PC-3 (cell line): ENCODE measurements around the gene TNP2. TPM values are rescaled to one million over a fixed set of nuclear protein-coding genes. Genes with fewer than 3 reads are reported as not detected.

Source experiments
- ATAC-seq: fragments of 200-7000 bp; cut with Tn5 transposase; 2 replicates; pipeline ENCODE4 v1.9.1; 2020; ENCODE audit warnings: mild to moderate bottlenecking, moderate library complexity
- BruUV-seq: library from RNA; stranded (reverse); fragments of 400-500 nt; replicated peaks from 2 replicates; lab custom pipeline; 2021; lab: Mats Ljungman, UMichigan
- CTCF ChIA-PET: fragments of 300-600 bp; sonication (Branson Sonifier 250); formaldehyde crosslinking; loops from one replicate; lab custom pipeline; 2022; ENCODE audit warnings: antibody characterized with exemption; lab: Charles Lee
- POLR2A ChIA-PET: fragments of 300-600 bp; sonication (Branson Sonifier 250); formaldehyde crosslinking; loops from one replicate; lab custom pipeline; 2022; ENCODE audit warnings: antibody characterized with exemption; ENCODE audit not compliant: unreplicated experiment; lab: Charles Lee
- DNase-seq: peaks from one replicate; pipeline ENCODE4 v3.0.0-alpha.2; 2015
- H2AFZ ChIP-seq: fragments of 300-600 bp; sonication (generic); 2 replicates; pipeline ENCODE4 v1.6.0; 2016; ENCODE audit warnings: antibody characterized with exemption, low read length
- H3F3A ChIP-seq: fragments of 300-600 bp; sonication (generic); one replicate; pipeline ENCODE4 v1.6.0; 2017; ENCODE audit warnings: antibody characterized with exemption, low read length, control low read depth, mild to moderate bottlenecking; ENCODE audit not compliant: unreplicated experiment
- H3K27ac ChIP-seq: fragments of 300-600 bp; sonication (generic); 2 replicates; pipeline ENCODE4 v1.5.1; 2016; ENCODE audit warnings: mild to moderate bottlenecking, low read length
- H3K27me3 ChIP-seq: fragments of 300-600 bp; sonication (generic); 2 replicates; pipeline ENCODE4 v1.6.1; 2016; ENCODE audit warnings: low read length, mixed read lengths
- H3K36me3 ChIP-seq: fragments of 300-600 bp; sonication (generic); 2 replicates; pipeline ENCODE4 v1.6.1; 2016; ENCODE audit warnings: low read depth, mixed run types, low read length, mixed read lengths
- H3K4me1 ChIP-seq: fragments of 300-600 bp; sonication (generic); 2 replicates; pipeline ENCODE4 v1.5.1; 2016; ENCODE audit warnings: low read length; ENCODE audit not compliant: insufficient read depth
- H3K4me2 ChIP-seq: fragments of 300-600 bp; sonication (generic); 2 replicates; pipeline ENCODE4 v1.6.0; 2016; ENCODE audit warnings: low read length
- H3K4me3 ChIP-seq: fragments of 300-600 bp; sonication (generic); 2 replicates; pipeline ENCODE4 v1.5.1; 2016; ENCODE audit warnings: mild to moderate bottlenecking, low read length, mixed read lengths
- H3K79me2 ChIP-seq: fragments of 300-600 bp; sonication (generic); 2 replicates; pipeline ENCODE4 v1.6.1; 2017; ENCODE audit warnings: low read length, mixed read lengths
- H3K9ac ChIP-seq: fragments of 300-600 bp; sonication (generic); 2 replicates; pipeline ENCODE4 v1.6.0; 2016; ENCODE audit warnings: mild to moderate bottlenecking, low read length
- H3K9me2 ChIP-seq: fragments of 300-600 bp; sonication (generic); replicated peaks from 2 replicates; pipeline ENCODE4 v1.6.1; 2016; ENCODE audit warnings: mixed run types, low read length, mixed read lengths
- H3K9me3 ChIP-seq: fragments of 300-600 bp; sonication (generic); 2 replicates; pipeline ENCODE4 v1.6.1; 2016; ENCODE audit warnings: low read length, mixed read lengths
- H4K20me1 ChIP-seq: fragments of 300-600 bp; sonication (generic); 2 replicates; pipeline ENCODE4 v1.6.1; 2016; ENCODE audit warnings: low read length, mixed read lengths
- EZH2 ChIP-seq: fragments of 300-600 bp; sonication (generic); IDR thresholded peaks from one replicate; pipeline ENCODE4 v1.6.1; 2017; ENCODE audit warnings: antibody characterized with exemption, mild to moderate bottlenecking, low read length; ENCODE audit not compliant: unreplicated experiment
- EZH2phosphoT487 ChIP-seq: fragments of 300-600 bp; sonication (generic); IDR thresholded peaks from 2 replicates; pipeline ENCODE4 v1.6.1; 2018; ENCODE audit warnings: mild to moderate bottlenecking, antibody characterized with exemption, low read length, borderline replicate concordance
- intact Hi-C: fragments of 100-400 bp; cut with micrococcal nuclease; formaldehyde crosslinking; loops from 2 replicates; pipeline ENCODE4 v1.9.0; 2023
- total RNA-seq: library from RNA; depleted of rRNA; stranded (reverse); fragments of >200 nt; gene quantifications from 2 replicates; pipeline ENCODE4 v1.2.3, GENCODE V29; 2014
- TF ChIP-seq, protein P1 (sequence below): fragments of 300-600 bp; sonication (generic); conservative IDR thresholded peaks from 2 replicates; pipeline ENCODE4 v1.5.1; 2017; ENCODE audit warnings: antibody characterized with exemption, low read depth, mild to moderate bottlenecking, low read length

TNP2 gene
- total RNA-seq, 1 experiment from 2014 or later = not detected

DNA sequence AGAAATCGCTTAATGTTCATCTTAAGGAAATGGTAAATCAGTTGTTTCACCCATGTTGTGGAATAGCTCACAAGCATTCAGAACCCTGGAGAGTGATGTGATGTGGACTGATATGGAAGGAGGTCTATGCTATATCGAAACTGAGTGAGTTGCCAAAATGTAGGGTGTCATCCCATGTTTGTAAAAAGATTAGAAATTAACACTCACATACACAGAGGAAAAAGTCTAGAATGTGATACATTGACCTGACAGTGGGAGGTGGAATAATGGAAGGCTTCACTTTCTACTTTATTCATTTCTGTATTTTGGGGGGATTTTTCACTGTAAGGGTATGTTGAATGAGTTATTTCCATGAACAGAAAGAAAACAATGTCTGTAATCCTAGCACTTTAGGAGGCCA, 16.7 kb upstream of the TNP2 start:
- no peaks in the 10 kb centered on the region for H3K36me3 ChIP-seq
- H3F3A ChIP-seq = no peaks in the 10 kb centered on the region
- H3K9me3 ChIP-seq = no peaks in the 10 kb centered on the region
- no peak overlapping the region for H3K4me3 ChIP-seq
- H2AFZ ChIP-seq = no peak overlapping the region
- POLR2A ChIA-PET = no interaction called here
- H3K4me1 ChIP-seq = no peaks in the 10 kb centered on the region
- no peak overlapping the region for H3K9ac ChIP-seq
- ATAC-seq (no peak), DNase-seq (no peak)
- TF ChIP-seq, protein P1, sequence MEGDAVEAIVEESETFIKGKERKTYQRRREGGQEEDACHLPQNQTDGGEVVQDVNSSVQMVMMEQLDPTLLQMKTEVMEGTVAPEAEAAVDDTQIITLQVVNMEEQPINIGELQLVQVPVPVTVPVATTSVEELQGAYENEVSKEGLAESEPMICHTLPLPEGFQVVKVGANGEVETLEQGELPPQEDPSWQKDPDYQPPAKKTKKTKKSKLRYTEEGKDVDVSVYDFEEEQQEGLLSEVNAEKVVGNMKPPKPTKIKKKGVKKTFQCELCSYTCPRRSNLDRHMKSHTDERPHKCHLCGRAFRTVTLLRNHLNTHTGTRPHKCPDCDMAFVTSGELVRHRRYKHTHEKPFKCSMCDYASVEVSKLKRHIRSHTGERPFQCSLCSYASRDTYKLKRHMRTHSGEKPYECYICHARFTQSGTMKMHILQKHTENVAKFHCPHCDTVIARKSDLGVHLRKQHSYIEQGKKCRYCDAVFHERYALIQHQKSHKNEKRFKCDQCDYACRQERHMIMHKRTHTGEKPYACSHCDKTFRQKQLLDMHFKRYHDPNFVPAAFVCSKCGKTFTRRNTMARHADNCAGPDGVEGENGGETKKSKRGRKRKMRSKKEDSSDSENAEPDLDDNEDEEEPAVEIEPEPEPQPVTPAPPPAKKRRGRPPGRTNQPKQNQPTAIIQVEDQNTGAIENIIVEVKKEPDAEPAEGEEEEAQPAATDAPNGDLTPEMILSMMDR = no peak
- TF ChIP-seq EZH2phosphoT487 = no peak
- H3K27me3 ChIP-seq = no peaks in the 10 kb centered on the region
- no peak overlapping the region for H3K4me2 ChIP-seq
- no peaks in the 10 kb centered on the region for H3K9me2 ChIP-seq
- intact Hi-C loops = no loop called here
- BruUV-seq = no TSS peak
- no peaks in the 10 kb centered on the region for H3K79me2 ChIP-seq
- CTCF ChIA-PET = no interaction called here
- no peaks in the 10 kb centered on the region for H4K20me1 ChIP-seq
- no peak overlapping the region for H3K27ac ChIP-seq

DNA sequence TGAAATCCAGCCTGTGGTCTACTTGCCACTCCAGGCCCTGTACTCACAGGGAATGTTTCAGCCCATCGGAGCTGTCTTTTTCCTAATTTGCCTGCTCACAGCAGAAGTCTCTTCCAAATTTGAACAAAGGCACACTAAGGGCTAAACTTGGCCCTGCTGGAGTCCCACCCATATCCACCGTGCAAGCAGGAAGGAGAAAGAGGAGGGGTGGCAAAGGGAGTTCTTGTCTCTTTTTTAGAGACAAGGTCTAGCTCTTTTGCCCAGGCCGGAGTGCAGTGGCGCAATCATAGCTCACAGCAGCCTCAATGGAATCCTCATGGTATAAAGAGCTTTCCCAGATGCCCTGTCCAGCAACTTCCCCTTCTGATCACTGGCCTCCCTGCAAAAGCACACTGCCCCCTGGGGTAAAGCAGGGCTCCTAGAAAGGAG, 14.7 kb upstream of the TNP2 start:
- TF ChIP-seq, protein P1 = no peak
- TF ChIP-seq EZH2phosphoT487 (no peak), EZH2 (no peak)
- intact Hi-C loops = no loop called here
- Histone ChIP-seq H3K79me2 (no peaks in the 10 kb centered on the region), H3K9me2 (no peaks in the 10 kb centered on the region), H2AFZ (no peak overlapping the region), H4K20me1 (no peaks in the 10 kb centered on the region), H3K9me3 (no peaks in the 10 kb centered on the region), H3K36me3 (no peaks in the 10 kb centered on the region), H3K9ac (no peak overlapping the region), H3K27me3 (no peaks in the 10 kb centered on the region), H3K4me1 (no peaks in the 10 kb centered on the region), H3F3A (no peaks in the 10 kb centered on the region), H3K27ac (no peak overlapping the region), H3K4me2 (no peak overlapping the region), H3K4me3 (no peak overlapping the region)
- DNase-seq (no peak), ATAC-seq (no peak)
- ChIA-PET CTCF (no interaction called here), POLR2A (no interaction called here)
- BruUV-seq = no TSS peak

GRCh38 chr16:11280616-11281522, 11.7 kb upstream of the TNP2 start, which contains the start of gene PRM1:
TSS of gene PRM1 (minus strand) at chr16:11281330. CDS start at chr16:11281238, 92 bp downstream.
- Histone ChIP-seq H3K79me2 (no peaks in the 10 kb centered on the region), H3K27me3 (no peaks in the 10 kb centered on the region), H3K9me2 (no peaks in the 10 kb centered on the region), H3K36me3 (no peaks in the 10 kb centered on the region), H3F3A (no peaks in the 10 kb centered on the region), H3K4me1 (no peaks in the 10 kb centered on the region), H4K20me1 (no peaks in the 10 kb centered on the region), H3K27ac (no peak within 1 kb of the TSS), H2AFZ (no peak within 1 kb of the TSS), H3K9ac (no peak within 1 kb of the TSS), H3K4me3 (no peak within 1 kb of the TSS), H3K4me2 (no peak within 1 kb of the TSS), H3K9me3 (no peaks in the 10 kb centered on the region)
- ChIA-PET CTCF (no interaction called here), POLR2A (no interaction called here)
- no peak for TF ChIP-seq EZH2phosphoT487
- TF ChIP-seq, protein P1 = no peak
- no peak for TF ChIP-seq EZH2
- intact Hi-C loops = no loop called here
- BruUV-seq = no TSS peak
- ATAC-seq = no peak
- no peak for DNase-seq
